Breast epithelium (tissue), 3 donors: Measurements from ENCODE around the gene ADRM1.

Source experiments
- CTCF ChIP-seq, 3 donors: fragments of 450-650 bp; IDR thresholded peaks; one replicate each; pipeline ENCODE4 v1.5.1; 2016 to 2017; ENCODE audit warnings: antibody characterized with exemption in 3 of 3, mild to moderate bottlenecking in 3 of 3, moderate library complexity in 3 of 3
- POLR2A ChIP-seq: fragments of 450-650 bp; IDR thresholded peaks from one replicate; pipeline ENCODE4 v1.6.1; 2016; ENCODE audit warnings: antibody characterized with exemption, mild to moderate bottlenecking, moderate library complexity
- POLR2AphosphoS5 ChIP-seq, 3 donors: sonication (generic); formaldehyde crosslinking; IDR thresholded peaks; one replicate each; pipeline ENCODE4 v1.6.1; 2017; ENCODE audit warnings: antibody characterized with exemption in 3 of 3

GRCh38 chr20:62317167-62317655, 14.4 kb downstream of the ADRM1 start:
- TF ChIP-seq CTCF (IDR thresholded peaks at IDR 0.05) (no peak), POLR2A (no peak), POLR2AphosphoS5 (IDR thresholded peaks at IDR 0.05) (no peak)
